Ramos (cell line): ENCODE results near the gene MRPL45.

Experiments used
- in situ Hi-C: fragments of 300-500 bp; cut with MboI; formaldehyde crosslinking; loops from one replicate; pipeline ENCODE4 v1.14.3; 2022; ENCODE audit warnings: low sequenced_read_pairs; ENCODE audit not compliant: unreplicated experiment

MRPL45 gene

GRCh38 chr17:38369124-38369886 is 72.3 kb downstream of the MRPL45 start:
- in situ Hi-C loops = no loop called here
